Stimulated activated CD4-positive, alpha-beta T cell treated with anti-CD3 and anti-CD28 coated beads, Interleukin-15, amount 100 ng/mL, for 24 hours (primary cell): ENCODE results near the gene MRTO4.
A peak's percentile ranks its signal among the peaks of the same experiment; 100 is the strongest.
"Not testable (repeated sequence)": the region's sequence is repeated elsewhere in the genome, so short reads cannot be mapped to it uniquely, and the experiment has no call there.

Source experiments
- DNase-seq: peaks from one replicate; pipeline ENCODE4 v3.0.0-alpha.2; 2020

Gene MRTO4

DNA sequence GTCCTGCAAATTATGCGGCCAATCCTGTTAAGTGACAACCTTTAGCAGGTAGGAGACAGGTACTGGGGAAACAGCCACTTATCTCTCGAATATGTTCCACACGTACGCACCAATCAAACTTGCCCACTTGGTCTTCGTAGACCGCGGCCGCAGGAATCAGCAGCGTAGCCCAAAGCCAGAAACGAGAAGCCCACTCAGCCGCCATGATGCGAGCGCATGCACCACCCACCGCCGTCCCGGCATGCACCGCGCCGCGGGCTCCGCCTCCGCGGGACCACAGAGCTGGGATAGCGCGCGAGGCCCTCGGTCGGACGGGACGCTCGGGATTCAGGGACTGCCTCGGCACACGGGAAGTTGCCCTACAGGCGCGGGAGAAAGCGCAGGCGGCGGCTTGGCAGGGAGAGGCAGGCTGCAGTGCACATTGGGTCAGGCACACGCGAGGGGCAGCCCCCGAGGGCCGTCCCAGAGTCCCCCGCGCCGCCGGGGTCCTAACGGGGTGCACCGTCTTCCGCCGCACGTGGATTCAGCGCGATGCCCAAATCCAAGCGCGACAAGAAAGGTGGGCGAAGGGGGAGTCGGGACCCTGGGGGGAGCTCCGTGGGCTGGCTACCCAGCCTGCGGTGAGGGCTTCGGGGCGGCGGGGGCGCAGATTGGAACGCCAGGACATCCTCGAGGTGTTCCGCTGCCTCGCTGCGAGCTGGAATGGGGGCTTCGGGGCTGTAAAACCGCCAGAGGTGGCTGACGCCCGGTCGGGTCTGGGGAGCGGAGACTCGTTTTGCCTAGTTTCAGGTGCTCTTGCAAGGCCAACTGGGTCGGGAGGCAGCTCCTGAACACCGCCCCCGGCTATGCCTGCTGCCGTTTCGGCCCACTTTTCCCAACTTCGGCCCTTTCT is at the start of gene MRTO4, which contains the start of gene EMC1:
Gene MRTO4 (plus strand): TSS at position 501 of the 892 bp plus-strand sequence. CDS start 31 bp downstream, at position 532.
Gene EMC1 (minus strand): TSS at position 220 of the 892 bp plus-strand sequence. CDS start 15 bp downstream, at position 205.
- peak; percentile 95 for DNase-seq

- no peak for DNase-seq
Observed at GRCh38 chr1:19202396-19202795, 49.2 kb upstream of the MRTO4 start.

GRCh38 chr1:19203440-19203839 is 48.2 kb upstream of the MRTO4 start:
- no peak for DNase-seq

GRCh38 chr1:19204446-19205266 is 46.9 kb upstream of the MRTO4 start:
- DNase-seq: no peak

DNA sequence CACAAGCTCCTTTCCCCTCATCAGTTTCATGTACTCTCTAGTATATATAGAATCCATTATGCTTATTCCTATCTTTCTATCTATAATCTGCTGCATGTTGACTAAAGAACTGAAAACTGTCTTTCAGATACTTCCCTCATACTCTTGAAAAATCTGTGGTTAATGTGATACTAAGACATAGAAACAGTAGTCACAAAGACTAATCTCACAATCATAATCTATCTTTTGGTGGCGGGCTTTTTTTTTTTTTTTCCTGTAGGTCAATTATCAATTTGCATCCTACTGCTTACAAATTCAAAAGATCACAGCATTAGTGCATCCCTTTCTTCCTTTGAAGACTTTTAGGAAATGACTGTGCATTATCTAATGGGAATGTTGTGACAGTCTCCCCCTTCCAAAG is 46.2 kb upstream of the MRTO4 start:
- no peak for DNase-seq

DNA sequence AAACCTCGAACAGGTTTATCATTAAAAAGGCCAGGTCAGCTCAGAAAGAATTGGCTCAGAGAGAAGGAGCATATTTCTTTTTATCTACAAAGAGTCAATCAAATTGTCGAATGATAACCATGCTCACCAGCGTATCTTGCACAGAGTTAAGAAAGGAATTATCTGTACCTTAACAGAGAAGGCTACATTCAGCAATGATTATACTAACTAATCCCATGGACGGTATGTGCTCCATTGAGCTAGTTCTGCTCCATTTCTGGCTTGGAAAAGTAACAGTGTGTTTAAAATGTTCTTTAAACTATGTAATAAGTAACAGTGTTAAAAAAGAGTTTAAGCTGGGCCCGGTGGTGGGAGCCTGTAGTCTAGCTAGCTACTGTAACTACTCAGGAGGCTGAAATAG is 45.8 kb upstream of the MRTO4 start:
- no peak for DNase-seq

- DNase-seq: no peak
Observed at GRCh38 chr1:19206947-19207346, 44.7 kb upstream of the MRTO4 start.

GRCh38 chr1:19208710-19209438 is 42.7 kb upstream of the MRTO4 start:
- no peak for DNase-seq

DNA sequence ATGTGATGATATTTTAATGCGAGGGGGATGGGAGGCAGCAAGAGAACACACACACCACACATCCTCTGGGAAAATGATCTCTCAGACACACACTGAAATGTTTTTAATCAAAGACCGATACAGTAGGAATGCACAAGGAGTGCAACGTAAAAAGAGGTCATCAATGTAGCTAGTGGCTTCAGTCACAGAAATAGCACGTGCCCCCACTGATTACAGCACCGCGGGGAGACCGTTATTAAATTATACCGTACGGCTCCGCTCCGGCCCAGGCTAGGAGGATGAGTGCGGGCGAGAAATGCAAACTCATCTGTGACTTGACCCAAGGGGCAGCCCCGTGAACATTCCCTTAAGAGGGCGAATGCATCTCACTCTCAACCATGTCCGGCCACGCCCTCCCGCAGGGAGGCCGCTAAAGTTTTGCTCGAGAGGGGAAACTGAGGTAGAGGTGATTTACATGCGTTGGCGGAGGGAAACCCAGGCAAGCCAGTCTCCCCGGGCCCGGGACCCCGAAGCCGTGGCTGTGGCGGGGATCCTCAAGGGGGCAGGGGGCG is 42.1 kb upstream of the MRTO4 start:
- peak; percentile 82 for DNase-seq

DNA sequence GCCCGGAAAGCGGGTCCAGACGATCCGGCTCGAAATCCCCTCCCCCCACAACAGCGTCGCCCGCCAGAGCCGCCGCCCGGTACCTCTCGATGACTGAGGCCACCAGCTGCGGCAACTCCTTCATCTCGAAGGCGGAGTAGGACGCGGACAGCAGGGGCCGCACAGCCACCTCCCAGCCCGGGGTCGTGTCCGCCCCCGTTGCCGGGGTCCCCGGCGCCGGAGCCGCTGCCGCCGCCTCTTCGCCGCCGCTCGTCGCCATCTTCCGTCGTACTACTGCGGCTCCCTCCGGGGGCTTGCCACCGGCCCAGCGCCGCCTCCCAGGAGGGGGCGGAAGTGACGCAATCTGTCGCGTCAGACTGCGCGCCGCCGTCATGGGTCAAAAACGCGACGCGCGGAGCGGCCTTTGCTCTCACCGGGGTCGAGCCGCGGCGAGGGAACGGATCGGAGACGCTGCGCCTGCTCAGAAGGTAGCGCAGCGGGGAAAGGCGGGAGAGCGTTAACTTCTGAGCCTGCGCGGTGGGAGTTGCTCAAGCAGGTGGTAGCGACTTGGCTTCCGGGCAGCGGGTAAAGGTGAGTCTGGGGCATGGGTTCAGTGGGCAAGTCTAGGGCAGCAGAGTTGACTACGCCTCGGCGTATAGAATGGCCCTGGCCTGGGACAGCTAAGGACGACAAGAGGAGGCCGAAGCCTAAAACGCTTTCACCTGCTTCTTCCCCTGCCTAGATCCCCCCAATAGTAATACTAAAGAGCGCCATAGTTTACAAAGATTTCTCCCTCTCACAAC is 41.4 kb upstream of the MRTO4 start, which contains the start of gene UBR4:
Gene UBR4 (minus strand): TSS at position 277 of the 782 bp plus-strand sequence. CDS start 18 bp downstream, at position 259.
- peak; percentile 98 for DNase-seq

GRCh38 chr1:19210772-19211549 is 40.6 kb upstream of the MRTO4 start:
- no peak for DNase-seq

DNA sequence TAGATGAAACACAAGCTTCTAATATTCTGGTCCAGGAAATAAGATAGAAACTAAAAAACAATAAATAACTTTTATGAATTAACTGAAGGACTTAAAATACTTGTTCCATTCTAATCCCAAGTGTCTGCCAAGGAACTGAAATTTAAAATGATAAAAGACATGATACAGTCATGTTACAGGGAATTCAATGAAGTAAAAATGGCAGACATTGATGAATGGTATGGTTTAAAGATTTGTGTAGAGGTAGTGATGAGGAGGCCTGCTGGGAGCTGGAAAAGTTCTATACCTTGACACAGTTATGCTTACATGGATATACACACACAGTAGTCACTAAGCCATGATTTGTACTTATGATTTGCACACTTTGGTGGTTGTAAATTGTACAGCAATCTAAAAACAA is 39.4 kb upstream of the MRTO4 start:
- no peak for DNase-seq

DNA sequence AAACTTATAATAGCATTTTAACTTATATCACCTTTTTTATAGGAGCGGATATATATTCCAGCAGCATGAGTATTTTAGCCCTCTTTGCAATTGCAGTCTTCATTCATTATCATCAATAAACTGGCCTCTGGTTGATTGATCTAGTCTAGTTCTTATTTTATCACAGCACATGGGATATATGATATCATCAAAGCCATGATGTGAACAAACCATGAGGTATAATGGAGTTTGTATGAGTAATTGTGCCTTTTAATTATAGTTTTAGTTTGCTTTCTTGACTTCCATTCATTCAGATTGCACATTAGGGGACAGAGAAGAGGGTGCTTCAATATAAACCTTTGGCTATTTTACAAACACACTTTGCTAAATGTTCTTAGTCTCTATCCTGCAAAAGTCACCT is 38.0 kb upstream of the MRTO4 start:
- DNase-seq: no peak

GRCh38 chr1:19216585-19216984 is 35.0 kb upstream of the MRTO4 start:
- not testable (repeated sequence) for DNase-seq

- DNase-seq: no peak
Observed at GRCh38 chr1:19219451-19219850, 32.2 kb upstream of the MRTO4 start.

GRCh38 chr1:19220080-19220846 is 31.3 kb upstream of the MRTO4 start:
- DNase-seq: peak; percentile 8

DNA sequence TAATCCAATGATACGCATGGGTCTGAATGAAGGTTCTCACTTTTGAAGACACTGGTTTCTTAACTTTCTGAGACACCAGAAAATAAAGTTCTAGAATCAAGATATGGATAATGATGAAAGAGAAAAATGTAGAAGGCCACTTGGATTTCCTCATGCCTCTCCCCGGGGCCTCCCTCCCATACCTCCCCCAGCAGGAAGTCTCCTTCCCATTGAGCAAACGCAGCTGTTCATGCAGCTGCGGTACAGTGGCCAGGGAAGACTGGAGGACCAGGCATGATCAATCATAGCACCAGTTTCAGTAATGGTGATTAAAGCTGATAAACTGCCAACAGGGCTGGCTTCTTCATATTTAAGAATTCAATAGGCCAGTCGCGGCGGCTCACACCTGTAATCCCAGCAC is 30.6 kb upstream of the MRTO4 start:
- no peak for DNase-seq

GRCh38 chr1:19222573-19222972 is 29.0 kb upstream of the MRTO4 start:
- no peak for DNase-seq

DNA sequence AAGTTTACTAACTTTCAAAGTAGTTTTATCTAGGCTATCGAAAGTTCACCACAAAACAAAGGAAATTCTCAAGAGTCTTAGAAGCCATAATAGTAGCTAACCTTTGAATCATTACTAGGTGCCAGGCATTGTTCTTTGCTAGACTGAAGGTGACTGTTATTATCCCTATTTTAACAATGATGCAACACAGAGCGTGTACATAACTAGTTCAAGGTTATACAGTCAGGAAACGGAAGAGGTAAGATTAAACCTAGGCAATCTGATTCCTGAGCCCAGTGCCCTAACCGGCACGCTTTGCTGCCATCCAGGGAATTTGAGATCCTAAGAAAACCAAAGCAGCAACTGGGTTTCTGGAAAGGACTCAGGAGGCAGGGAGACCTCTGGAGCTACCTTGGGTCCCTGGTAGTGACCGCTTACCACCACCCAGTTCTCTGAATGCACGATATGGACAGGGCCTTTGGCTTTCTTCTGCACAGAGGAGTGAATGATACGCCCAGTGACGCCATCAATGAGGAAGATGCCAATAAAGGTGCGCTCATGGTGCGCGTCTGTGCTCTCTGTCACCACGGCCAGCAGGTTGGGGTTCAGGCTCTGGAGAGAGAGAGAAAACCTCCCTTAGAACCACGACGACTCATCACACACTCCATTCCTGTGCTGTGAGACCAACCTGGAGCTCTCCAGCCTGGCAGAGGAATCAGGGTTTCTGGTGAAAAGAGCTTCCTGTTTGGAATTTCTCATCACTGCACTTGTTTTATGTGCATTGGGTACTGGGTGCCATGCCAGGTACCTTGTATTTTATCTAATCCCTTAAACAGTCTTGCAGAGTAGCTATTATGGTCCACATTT is 28.4 kb upstream of the MRTO4 start:
- no peak for DNase-seq
